ENCODE measurements around the gene ZRANB1.

The ZRANB1 gene

GRCh38 chr10:125015356-125015944, 73.5 kb downstream of the ZRANB1 start:
- H3K4me3 ChIP-seq (ENCODE audit: insufficient read depth, low read length, poor library complexity, severe bottlenecking) = no peak overlapping the region
- no peak overlapping the region for H2AFZ ChIP-seq (ENCODE audit: low read depth, low read length, severe bottlenecking)
- TF ChIP-seq EZH2phosphoT487 (conservative IDR thresholded peaks at IDR 0.05; ENCODE audit: low read length) (no peak), CTCF (IDR thresholded peaks at IDR 0.05; ENCODE audit: insufficient read depth, low read length, poor library complexity, severe bottlenecking) (no peak)
- no peaks in the 10 kb centered on the region for H3K9me3 ChIP-seq (ENCODE audit: insufficient read depth, low read length)
- no peaks in the 10 kb centered on the region for H3K79me2 ChIP-seq (ENCODE audit: insufficient read depth, low read length)
- no peak overlapping the region for H3K9ac ChIP-seq (ENCODE audit: low read length)
- no peaks in the 10 kb centered on the region for H3F3A ChIP-seq (ENCODE audit: insufficient read depth)
- peaks cover 6% of the 10 kb centered on the region; the same call in 1 of the 2 replicates for H3K27me3 ChIP-seq (ENCODE audit: low read length)
- H3K36me3 ChIP-seq (ENCODE audit: low read length) = no peaks in the 10 kb centered on the region
- no peaks in the 10 kb centered on the region for H3K9me2 ChIP-seq (replicated peaks; ENCODE audit: insufficient read depth, low read length)
- H4K20me1 ChIP-seq (ENCODE audit: low read depth, low read length) = no peaks in the 10 kb centered on the region
- H3K4me2 ChIP-seq (ENCODE audit: low read depth, low read length, poor library complexity, severe bottlenecking) = no peak overlapping the region
- no peak overlapping the region for H3K27ac ChIP-seq (ENCODE audit: low read depth, low read length)

GRCh38 chr10:125016123-125016522, 74.2 kb downstream of the ZRANB1 start:
- Histone ChIP-seq H3K79me2 (ENCODE audit: insufficient read depth, low read length) (no peaks in the 10 kb centered on the region), H3K36me3 (ENCODE audit: low read length) (no peaks in the 10 kb centered on the region), H3F3A (ENCODE audit: insufficient read depth) (no peaks in the 10 kb centered on the region), H2AFZ (ENCODE audit: low read depth, low read length, severe bottlenecking) (no peak overlapping the region), H3K9ac (ENCODE audit: low read length) (no peak overlapping the region), H3K27ac (ENCODE audit: low read depth, low read length) (no peak overlapping the region), H3K4me3 (ENCODE audit: insufficient read depth, low read length, poor library complexity, severe bottlenecking) (no peak overlapping the region), H3K9me3 (ENCODE audit: insufficient read depth, low read length) (no peaks in the 10 kb centered on the region), H3K4me2 (ENCODE audit: low read depth, low read length, poor library complexity, severe bottlenecking) (no peak overlapping the region), H3K9me2 (replicated peaks; ENCODE audit: insufficient read depth, low read length) (no peaks in the 10 kb centered on the region), H4K20me1 (ENCODE audit: low read depth, low read length) (no peaks in the 10 kb centered on the region), H3K27me3 (ENCODE audit: low read length) (peaks cover 6% of the 10 kb centered on the region; the same call in 1 of the 2 replicates)
- TF ChIP-seq CTCF (IDR thresholded peaks at IDR 0.05; ENCODE audit: insufficient read depth, low read length, poor library complexity, severe bottlenecking) = no peak
- TF ChIP-seq EZH2phosphoT487 (conservative IDR thresholded peaks at IDR 0.05; ENCODE audit: low read length) = no peak

GRCh38 chr10:125016611-125017202, 74.8 kb downstream of the ZRANB1 start:
- Histone ChIP-seq H3K36me3 (ENCODE audit: low read length) (no peaks in the 10 kb centered on the region), H3K27me3 (ENCODE audit: low read length) (peaks cover 6% of the 10 kb centered on the region; the same call in 1 of the 2 replicates), H3K4me3 (ENCODE audit: insufficient read depth, low read length, poor library complexity, severe bottlenecking) (no peak overlapping the region), H3F3A (ENCODE audit: insufficient read depth) (no peaks in the 10 kb centered on the region), H3K9me3 (ENCODE audit: insufficient read depth, low read length) (no peaks in the 10 kb centered on the region), H3K27ac (ENCODE audit: low read depth, low read length) (no peak overlapping the region), H3K9ac (ENCODE audit: low read length) (no peak overlapping the region), H3K9me2 (replicated peaks; ENCODE audit: insufficient read depth, low read length) (no peaks in the 10 kb centered on the region), H3K79me2 (ENCODE audit: insufficient read depth, low read length) (no peaks in the 10 kb centered on the region), H4K20me1 (ENCODE audit: low read depth, low read length) (no peaks in the 10 kb centered on the region), H3K4me2 (ENCODE audit: low read depth, low read length, poor library complexity, severe bottlenecking) (no peak overlapping the region), H2AFZ (ENCODE audit: low read depth, low read length, severe bottlenecking) (no peak overlapping the region)
- TF ChIP-seq EZH2phosphoT487 (conservative IDR thresholded peaks at IDR 0.05; ENCODE audit: low read length) (no peak), CTCF (IDR thresholded peaks at IDR 0.05; ENCODE audit: insufficient read depth, low read length, poor library complexity, severe bottlenecking) (no peak)

Measured in SU-DHL-6 (cell line).